Activated CD8-positive, alpha-beta memory T cell treated with anti-CD3 and anti-CD28 coated beads for 1 hour (primary cell): ENCODE data around the gene KCNN2.

Experiments
- DNase-seq, 2 donors: peaks; one replicate each; pipeline ENCODE4 v3.0.0-alpha.2; 2020; ENCODE audit warnings: low read depth in 1 of 2; ENCODE audit errors: extremely low read depth in 1 of 2

KCNN2 gene

DNA sequence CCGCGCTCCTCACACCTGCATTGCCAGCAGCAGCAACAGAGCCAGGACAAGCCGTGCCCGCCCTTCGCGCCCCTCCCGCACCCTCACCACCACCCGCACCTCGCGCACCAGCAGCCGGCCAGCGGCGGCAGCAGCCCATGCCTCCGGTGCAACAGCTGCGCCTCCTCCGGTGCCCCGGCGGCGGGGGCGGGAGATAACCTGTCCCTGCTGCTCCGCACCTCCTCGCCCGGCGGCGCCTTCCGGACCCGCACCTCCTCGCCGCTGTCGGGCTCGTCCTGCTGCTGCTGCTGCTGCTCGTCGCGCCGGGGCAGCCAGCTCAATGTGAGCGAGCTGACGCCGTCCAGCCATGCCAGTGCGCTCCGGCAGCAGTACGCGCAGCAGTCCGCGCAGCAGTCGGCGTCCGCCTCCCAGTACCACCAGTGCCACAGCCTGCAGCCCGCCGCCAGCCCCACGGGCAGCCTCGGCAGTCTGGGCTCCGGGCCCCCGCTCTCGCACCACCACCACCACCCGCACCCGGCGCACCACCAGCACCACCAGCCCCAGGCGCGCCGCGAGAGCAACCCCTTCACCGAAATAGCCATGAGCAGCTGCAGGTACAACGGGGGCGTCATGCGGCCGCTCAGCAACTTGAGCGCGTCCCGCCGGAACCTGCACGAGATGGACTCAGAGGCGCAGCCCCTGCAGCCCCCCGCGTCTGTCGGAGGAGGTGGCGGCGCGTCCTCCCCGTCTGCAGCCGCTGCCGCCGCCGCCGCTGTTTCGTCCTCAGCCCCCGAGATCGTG, 517 bp downstream of the KCNN2 start:
- DNase-seq = no peak

DNA sequence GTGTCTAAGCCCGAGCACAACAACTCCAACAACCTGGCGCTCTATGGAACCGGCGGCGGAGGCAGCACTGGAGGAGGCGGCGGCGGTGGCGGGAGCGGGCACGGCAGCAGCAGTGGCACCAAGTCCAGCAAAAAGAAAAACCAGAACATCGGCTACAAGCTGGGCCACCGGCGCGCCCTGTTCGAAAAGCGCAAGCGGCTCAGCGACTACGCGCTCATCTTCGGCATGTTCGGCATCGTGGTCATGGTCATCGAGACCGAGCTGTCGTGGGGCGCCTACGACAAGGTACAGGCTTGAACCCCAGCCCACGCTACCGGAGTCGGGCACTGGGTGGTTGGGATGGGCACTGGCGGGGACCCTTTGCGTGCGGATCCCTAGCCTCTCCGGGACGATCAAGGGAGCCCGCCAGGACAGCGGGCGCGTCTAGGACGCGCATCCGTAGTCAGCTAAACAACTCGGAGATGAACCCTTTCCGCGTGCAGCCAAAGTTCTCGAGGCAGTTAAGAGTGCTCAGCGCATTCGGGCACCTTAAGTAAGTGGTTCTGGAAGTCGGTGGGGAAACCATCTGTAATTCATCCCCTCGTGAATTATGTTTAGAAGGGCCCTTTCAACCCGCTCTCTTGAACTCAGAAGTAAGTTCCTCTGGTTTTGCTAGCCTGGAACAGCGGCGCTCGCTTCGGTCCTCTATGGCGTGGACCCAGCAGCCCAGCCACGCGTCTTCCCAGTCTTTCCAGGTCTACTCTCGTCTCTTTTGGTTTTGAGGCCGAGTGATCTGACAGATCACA, 1.3 kb downstream of the KCNN2 start:
- no peak for DNase-seq

DNA sequence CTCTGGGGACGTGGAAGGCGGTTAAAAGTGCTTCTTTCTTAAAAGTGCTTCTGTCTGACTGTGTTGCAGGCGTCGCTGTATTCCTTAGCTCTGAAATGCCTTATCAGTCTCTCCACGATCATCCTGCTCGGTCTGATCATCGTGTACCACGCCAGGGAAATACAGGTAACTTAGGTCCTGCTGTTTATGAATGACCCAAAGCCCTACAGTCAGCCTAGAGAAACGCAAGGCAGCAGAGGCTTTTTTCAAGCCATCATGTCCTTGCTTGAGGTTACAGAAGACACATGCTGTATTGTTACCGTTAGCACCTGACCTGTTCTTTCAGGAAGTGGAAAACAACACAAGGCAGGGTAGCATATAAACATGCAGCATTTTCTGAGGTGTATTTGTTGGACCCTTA, 2.0 kb downstream of the KCNN2 start:
- no peak for DNase-seq

DNA sequence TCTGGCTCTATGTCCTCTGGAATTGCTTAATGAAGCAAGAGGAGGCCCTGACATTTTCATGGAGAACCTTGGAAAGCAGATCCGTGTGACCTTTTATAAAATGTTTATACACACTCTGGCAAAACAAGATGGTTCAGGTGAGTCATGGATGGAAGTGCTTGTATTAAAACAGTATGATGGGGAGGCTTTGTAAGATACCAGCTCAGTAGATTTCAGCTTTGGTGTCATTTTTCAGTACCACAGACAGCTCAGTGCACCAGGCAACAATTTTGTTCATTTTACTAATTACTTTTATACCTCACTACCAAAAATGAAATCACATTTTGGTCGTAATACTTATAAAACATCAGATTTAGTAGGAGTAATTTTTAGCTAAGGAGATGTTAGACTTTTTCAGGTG, 5.2 kb downstream of the KCNN2 start:
- no peak for DNase-seq

DNA sequence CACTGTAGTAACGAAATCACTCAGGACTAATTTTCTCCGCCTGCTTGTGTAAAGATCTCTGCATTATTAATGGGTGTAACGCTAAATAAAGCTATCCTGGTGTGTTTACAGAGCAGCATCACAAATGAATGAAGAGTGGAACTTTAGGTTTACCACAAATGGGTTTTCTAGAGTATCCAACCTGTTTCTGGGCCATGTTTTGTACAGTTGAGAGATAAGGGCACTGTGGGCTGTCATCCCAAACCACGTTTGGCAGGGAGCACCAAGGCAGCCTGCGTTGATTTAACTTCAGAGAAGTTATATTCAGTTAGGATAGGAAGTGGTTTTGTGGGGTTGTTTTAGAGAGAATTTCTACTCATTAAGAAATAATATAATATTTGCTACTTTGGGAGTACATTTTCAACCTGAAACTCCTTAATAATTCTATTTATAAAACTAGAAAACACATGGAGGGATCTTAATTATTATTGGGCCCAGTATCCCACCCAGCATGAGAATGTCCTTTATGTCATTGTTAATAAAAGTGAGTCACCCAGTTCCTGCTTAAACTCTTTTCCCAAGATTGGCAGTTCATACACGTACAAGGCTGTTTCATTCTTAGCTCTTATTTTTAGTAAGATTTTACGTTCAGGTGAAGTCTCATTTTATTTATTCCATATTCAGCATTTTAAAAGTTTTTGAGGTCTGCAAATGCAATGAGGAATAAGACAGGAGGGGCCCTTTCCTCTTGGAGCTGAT, 8.0 kb downstream of the KCNN2 start:
- DNase-seq = no peak

DNA sequence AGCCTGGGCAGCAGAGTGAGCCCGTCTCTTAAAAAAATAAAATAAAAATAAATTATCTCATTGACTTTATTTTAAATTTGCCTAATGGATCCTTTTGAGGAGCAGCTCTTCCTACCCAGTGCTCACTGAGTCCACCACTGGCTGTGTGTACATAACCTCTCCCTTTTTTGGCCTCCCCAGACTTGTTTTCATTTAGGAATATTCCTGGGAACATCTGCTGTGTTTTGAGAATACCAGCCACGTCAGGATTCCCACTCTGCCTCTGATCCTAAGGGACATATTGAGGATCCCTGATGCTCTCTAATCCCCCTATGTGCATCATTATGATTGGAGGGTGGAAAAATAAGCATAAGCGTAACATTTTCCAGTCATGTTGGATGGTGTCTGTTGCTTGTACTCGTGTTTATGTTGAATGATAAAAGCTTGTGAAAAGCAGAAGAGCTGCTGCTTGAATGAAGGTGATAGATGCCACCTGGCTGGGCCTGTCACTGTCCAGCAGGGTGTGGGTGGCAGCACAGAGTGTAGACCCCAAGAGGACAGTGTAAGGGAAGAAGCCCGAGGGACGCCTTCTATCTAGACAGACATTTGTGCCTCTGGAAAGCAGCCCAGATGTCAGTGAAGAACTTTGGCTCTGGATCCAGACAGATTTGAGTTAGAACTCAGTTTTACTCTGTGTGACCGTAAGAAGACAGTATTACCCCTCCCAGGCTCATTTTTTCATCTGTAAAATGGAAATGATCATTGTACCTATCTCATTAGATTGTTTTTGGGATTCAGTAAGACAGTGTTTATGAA, 15.4 kb downstream of the KCNN2 start:
- no peak for DNase-seq

DNA sequence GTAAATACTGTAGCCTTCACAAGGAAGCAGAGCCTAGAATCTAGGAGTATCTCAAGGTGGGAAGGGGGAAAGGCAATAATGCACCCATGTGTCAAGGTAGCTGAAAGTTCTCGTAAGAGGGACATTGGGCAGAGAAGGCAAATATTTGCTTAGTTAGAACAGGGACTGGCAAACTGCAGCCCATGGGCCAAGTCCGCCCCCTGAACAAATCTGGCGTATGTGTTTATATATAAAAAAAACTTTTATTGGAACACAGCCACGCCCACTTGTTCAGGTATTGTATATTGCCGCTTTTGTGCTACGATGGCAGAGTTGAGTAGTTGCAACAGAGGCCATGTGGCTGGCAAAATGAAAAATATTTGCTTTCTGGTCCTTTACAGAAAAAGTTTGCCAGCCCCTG, 16.1 kb downstream of the KCNN2 start:
- no peak for DNase-seq

DNA sequence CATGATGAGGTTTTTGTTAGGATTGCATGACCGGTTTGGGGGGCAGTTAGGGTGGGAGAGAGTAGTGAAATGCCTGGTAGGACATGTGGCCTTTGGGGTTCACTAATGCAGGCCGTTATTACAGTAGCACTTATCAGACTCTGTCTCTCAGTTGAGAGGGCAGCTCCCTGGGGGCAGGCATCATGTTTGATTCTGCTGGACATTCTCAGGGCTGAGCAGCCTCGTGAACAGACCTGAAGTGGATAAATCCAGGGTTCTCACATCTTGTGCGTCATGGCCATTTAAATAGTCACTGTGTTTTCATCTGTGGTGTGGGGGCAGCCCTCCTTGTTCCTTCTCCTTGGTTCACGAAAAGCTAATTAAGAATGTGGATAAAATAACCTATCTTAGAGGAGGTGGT, 18.9 kb downstream of the KCNN2 start:
- DNase-seq = no peak

DNA sequence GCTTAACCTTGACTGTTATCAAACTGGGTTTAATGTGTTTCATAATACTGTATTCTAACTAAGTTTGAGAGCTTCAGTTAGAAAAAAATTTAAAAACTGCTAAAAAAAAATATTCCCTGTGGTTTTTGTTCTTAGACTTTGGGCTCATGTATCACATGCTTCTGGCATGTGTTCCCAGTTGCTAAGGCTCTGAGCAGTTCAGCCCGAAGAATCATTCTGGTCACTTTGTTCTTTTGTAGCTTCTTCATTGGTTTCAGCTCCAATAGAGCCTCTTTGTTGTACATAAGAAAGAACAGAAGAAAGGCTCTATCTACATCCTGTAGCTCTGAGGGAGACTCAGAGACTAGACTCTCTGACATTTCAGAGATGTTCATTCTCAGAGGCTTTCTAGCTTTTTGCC, 25.6 kb downstream of the KCNN2 start:
- DNase-seq = no peak

DNA sequence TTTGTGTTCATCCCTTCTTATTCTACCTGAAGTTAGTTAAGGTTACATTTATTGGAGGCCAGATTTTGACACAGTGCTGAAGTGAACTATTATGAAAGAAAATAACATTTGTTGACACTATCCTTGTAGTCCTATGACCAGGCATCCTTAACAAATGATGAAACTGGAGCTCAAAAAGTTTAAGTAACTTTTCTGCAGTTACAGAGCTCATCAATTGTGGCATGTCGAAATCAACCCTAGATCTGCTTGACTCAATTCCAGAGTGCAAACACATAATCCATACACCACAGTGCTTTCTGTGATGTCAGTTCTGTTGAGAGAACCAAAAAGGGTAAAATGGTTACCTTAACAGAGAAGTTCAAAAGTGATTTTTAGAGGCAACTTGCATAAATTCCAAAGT, 28.6 kb downstream of the KCNN2 start:
- DNase-seq = no peak

DNA sequence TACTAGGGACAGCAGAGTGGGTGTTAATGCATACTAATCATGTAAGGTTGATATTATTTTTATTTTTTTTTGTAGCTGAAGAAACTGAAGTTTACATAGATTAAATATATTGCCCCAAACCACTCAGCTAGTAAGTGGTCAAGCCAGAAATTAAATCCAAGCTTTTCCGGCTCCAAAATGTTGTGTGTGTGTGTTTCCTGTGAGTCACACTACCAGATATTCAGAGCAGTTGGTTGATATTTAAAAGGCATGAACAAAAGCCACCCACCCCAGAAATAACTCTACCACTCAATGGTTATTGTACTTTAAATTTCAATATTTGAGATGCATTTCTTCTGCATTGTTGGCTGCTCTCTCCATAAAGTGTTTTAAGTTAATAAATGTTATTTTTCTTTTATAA, 29.5 kb downstream of the KCNN2 start:
- DNase-seq = no peak

DNA sequence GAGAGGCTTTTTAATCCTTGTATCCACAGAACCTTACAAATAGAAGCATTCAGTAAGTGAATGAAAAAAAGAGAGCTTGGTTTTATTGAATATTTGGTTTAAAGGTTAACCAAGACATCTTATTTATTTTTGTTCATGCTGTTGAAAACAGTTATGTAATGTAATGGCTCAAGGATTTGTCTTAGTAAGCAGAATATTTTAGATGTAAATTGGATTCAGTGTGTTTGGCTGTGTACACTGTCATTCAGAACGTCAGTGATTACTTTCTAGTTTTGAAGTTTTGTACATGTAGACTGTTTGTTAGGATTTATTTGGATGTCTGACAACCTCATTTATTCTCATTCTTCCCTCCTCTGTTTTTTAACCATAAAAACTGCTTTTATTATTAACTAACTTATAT, 31.3 kb downstream of the KCNN2 start:
- DNase-seq = no peak

DNA sequence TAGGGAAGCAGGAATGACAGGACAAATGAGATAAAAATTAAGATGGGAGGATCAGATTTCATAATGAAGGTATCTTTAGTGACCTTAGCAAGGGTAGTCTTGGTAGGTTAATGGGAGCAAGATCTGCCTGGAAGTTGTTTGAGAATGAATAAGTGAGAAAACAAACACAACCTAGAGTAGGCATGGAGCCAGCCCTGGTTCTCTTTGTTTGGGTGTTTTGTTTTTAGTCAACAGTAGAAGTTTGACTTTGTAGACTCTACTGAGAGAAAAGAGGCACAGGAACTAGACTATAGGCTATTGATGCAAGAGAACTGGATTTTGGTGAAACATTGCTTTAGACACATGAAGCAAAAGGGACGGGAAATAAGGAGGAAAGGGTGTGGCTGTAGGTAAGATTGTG, 40.3 kb downstream of the KCNN2 start:
- no peak for DNase-seq

DNA sequence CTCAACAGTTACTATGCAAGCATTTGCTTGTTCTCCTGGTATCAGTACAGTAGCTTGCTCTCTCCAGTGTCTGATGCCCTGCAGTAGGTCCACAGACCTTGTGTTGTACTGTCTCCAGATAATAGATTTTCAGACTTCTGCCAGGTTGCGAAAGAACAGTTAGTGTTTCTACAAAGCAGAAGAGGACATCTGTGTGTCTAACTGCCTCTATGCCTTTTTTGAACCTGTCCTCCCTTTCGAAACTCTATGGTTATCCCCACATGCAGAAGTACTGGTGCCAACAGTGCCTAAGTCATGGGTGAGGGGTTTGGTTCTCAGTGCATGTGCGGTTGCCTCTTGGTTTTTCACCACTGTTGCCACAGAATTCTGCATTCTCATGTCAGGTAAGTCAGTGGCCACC, 45.9 kb downstream of the KCNN2 start:
- no peak for DNase-seq

DNA sequence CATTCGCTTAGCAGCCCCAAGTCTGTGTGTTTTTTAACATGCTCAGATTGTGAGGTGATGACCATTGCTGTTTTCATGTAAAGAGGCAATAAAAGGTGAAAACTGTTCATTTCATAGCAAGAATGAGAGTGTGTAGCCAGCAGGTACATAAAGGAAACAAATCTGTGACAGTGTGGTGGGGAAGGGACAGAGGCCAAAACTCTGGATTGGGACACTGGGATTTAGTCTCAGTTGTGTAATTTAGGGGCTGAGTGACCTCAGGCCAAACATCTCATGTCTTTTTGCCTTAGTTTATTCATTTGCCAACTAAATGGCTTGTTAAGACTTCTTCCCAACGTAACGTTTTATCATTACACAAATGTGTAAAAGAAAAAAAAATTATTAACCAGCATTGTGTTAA, 47.0 kb downstream of the KCNN2 start:
- no peak for DNase-seq

DNA sequence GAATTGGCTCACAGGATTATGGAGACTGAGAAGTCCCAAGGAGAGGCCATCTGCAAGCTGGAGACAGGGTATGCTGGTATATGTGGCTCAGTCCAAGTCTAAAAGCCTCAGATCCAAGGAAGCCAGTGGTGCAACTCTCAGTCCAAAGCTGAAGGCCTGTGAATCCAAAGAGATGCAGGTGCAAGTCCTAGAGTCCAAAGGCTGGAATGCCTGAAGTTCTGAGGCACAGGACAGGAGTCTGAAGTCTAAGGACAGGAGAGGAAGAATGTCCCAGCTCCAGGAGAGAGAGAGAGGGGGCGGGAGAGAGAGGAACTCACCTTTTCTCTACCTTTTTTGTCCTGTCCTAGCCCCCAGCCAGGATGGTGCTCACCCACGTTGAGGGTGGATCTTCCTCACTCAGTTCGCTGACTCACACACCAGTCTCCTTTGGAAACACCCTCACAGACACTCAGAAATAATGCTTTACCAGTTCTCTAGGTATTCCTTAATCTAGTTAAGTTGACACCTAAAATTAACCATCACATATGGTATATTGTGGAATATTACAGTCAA, 49.6 kb downstream of the KCNN2 start:
- DNase-seq = no peak

DNA sequence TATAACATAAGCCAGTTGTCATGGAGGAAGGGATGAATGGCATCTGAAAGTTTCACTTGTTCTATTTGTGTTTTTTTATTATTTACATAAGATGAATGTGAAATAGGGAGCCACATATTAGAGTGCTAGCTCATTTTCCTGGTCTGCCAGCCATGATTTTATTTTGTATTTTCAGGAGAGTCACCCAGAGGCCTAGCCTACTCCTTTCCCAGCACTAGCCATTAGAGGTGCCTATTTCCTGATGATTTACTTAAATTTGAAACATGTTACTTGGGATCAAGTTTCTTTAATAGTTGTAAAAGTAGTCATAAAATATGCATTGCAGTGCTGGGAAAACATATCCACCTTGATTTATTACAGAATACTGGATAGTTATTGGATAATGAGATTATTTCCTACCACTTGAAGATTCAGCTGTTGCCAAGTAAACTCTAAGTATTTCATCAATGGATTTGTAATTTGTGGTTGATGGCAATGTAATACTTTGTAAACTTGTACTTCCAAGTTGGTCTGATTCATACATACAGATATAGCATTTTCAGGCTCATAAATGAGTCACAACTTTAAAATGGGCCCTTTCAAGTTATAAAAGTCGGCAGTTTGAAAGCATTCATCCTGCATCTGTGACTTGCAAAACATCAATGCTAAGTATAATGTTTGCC, 50.8 kb downstream of the KCNN2 start:
- no peak for DNase-seq

DNA sequence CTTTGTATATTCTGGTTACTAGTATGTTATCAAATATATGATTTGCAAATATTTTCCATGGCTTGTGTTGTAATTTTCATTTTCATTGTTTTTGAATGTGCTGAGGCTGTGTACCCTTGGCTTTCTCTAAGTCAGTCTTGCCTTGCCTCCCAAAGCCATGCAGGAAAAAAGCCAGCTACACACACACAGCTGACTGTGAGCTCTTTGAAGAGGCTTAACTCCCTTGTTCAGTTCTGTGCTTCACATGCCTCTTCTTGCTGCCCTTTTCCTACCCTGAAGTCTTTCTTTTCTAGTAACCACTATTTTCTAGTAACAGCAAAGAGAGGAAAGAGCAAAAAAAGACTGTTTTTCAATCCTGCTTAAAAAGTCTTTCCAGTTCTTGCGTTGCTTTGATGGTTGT, 53.9 kb downstream of the KCNN2 start:
- no peak for DNase-seq

DNA sequence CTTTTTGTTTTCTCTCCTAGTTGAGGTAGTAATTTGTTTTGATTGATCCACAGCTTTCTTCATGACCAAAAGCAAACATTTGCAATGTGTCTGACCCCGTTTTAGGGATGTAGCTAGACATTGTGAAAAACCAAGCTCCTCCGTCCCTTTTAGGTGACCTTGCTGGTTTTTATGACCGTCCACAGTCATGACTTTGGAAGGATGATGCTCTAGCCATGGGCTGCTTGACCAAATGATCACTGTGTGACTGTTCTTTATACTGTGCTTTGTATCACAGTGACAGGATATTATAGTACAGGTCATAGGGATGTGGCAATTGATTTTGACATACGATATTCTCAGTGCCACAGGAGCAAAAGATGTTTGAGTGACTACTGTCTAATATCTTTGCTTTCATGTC, 54.4 kb downstream of the KCNN2 start:
- no peak for DNase-seq

DNA sequence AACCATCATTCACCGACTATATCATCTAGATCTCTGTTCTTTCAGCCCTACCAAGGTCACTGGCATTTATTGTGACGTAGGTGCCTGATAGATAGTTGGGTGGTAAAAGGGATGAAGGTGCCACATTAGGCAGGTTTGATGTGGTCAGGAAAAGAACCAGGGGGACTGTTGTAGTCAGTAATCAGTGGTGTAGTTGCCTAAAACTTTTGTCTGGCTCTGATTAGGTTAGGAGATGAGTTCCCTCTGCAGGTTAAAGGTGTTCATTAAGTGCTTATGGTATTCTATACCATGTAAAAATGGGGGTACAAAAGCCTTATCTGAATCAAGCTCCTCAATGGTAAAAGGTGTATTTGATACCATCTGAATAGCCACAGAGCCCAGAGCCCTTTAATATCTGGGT, 55.6 kb downstream of the KCNN2 start:
- no peak for DNase-seq
